Left colon (tissue), 2 donors: ENCODE results near the gene SCN5A. TPM values are rescaled to one million over a fixed set of nuclear protein-coding genes. Genes with fewer than 3 reads are reported as not detected.

Source experiments
- ATAC-seq: fragments of 200-7000 bp; cut with Tn5 transposase; one replicate; pipeline ENCODE4 v1.9.1; 2020; ENCODE audit warnings: mild to moderate bottlenecking, moderate library complexity
- DNase-seq, 2 donors: peaks; one replicate each; pipeline ENCODE4 v3.0.0-alpha.2; 2020
- intact Hi-C, 2 donors: fragments of 100-400 bp; cut with DNase I in 1 of 2; cut with micrococcal nuclease in 1 of 2; formaldehyde crosslinking; loops; one replicate each; pipeline versions ENCODE4 v1.11.2 to v1.14.0; 2022; cut with DNase I, micrococcal nuclease
- total RNA-seq, 2 donors: library from RNA; stranded (reverse); fragmentation: NEBNext Ultra II Directional; extraction: Animal tissue kit (Norgen Biotek cat#: 25700); gene quantifications; one replicate each; pipeline ENCODE4 v1.2.1, GENCODE V29; 2021
- donor health status: DM: no; HTN: no; CAD: no.
- donor health status: DM: yes; HTN: yes; CAD: no.

SCN5A gene
- total RNA-seq, 2 donors from 2014 or later = 0.43 to 0.47 TPM

DNA sequence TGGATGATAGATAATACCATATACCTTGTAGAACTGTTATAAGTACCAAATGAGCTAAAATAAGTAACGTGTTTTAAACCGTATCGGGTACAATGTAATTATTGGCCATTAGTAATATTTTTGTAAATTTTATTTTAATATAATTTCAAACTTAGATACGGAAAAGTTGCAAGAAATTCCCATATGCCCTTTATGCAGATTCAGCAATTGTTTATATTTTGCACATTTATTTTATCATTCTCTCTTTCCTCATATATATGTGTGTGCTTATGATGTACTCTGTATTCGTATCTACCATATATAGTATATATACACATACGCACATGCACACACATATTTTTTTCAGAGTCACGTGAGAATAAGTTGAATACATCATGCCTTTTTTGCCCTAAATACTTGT lies 114.9 kb downstream of the SCN5A start:
- no peak for ATAC-seq
- no peak for DNase-seq
- intact Hi-C loops = no loop called here

DNA sequence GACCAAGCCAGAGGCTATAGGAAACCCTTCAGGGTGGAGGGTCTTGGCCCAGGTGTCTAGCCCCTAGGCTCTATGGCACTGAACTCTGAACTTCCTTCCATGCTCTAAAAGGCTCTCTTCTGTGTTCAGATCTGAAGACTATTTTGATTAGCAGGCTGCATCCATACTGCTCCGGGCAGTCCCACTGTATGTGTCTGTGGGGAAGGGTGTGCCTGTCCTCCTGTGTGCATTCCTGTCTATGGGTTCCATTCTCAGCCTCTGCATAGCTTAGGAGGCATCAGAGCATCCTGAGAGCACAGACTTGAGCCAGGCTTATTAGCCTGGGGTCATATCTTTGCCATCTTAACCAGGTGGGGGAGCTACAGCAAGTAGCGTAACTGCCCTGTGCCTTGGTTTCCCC lies 115.3 kb downstream of the SCN5A start:
- intact Hi-C loops = no loop called here
- DNase-seq (no peak), ATAC-seq (no peak)

- ATAC-seq (no peak), DNase-seq (no peak)
- intact Hi-C loops = no loop called here
These were observed 116.1 kb downstream of the SCN5A start for GRCh38 chr3:38533285-38533976.

GRCh38 chr3:38532529-38532928 lies 117.0 kb downstream of the SCN5A start:
- intact Hi-C loops = no loop called here
- DNase-seq (no peak), ATAC-seq (no peak)

- DNase-seq (no peak), ATAC-seq (no peak)
- intact Hi-C loops = loop anchor here in 1 of 2 donors (10.0 kb wide), 1 partner anchor 126 kb away; no protein-coding TSS in a partner anchor
These were observed 121.0 kb downstream of the SCN5A start for GRCh38 chr3:38528457-38528856.

GRCh38 chr3:38526792-38527191 lies 122.7 kb downstream of the SCN5A start:
- DNase-seq (no peak), ATAC-seq (no peak)
- intact Hi-C loops = loop anchor here in 1 of 2 donors (10.0 kb wide), 1 partner anchor 128 kb away; no protein-coding TSS in a partner anchor

GRCh38 chr3:38524141-38524739 lies 125.2 kb downstream of the SCN5A start:
- ATAC-seq (no peak), DNase-seq (no peak)
- intact Hi-C loops = loop anchor here (5.0 to 10.0 kb wide), 2 partner anchors 128 to 131 kb away; no protein-coding TSS in a partner anchor

DNA sequence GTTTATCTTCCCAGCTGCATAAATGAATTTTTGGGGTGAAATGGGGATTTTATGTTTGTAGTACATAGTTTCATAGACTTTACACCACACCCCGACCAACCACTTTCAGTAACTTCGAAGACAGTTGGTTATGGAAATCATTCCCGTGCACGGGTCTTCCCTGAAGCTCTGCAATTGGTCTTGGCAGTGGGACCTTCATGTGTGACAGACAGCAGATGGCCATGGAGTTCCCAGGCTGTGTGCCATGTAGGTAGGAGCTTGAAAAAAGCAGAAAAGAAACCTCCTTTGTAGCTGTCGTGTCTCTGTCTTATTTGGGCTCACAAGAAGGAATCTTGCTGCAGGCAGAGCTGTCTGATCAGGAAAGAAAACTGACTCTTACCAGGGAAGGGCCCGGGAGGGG lies 127.5 kb downstream of the SCN5A start:
- intact Hi-C loops = loop anchor here (5.0 to 10.0 kb wide), 2 partner anchors 130 to 133 kb away; no protein-coding TSS in a partner anchor
- DNase-seq (no peak), ATAC-seq (no peak)

GRCh38 chr3:38521391-38521987 lies 128.0 kb downstream of the SCN5A start:
- DNase-seq = peak in 1 of 2 donors; percentile 66
- peak; percentile 57 for ATAC-seq
- intact Hi-C loops = loop anchor here (5.0 to 10.0 kb wide), 2 partner anchors 131 to 133 kb away; no protein-coding TSS in a partner anchor

DNA sequence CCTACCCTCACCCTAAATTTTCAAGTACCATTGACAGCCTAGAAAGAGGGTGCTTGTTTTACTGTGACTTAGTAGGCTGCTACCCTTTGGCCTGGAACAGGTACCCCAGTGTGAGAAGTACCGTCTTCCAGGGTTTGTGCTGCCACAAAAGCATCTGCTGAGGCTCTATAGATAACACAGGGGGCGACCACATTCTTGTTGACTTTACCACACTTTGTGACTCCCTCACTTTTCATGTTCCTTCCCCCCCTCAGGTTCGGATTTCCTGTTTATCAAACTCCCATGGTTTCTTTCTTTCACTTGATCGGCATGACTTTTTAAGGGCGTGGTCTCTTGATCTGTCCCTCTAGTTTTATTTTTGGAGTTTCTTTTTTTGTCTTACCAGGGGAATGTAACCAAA lies 129.8 kb downstream of the SCN5A start:
- DNase-seq (no peak), ATAC-seq (no peak)
- intact Hi-C loops = loop anchor here (5.0 to 10.0 kb wide), 2 partner anchors 133 to 135 kb away; no protein-coding TSS in a partner anchor

DNA sequence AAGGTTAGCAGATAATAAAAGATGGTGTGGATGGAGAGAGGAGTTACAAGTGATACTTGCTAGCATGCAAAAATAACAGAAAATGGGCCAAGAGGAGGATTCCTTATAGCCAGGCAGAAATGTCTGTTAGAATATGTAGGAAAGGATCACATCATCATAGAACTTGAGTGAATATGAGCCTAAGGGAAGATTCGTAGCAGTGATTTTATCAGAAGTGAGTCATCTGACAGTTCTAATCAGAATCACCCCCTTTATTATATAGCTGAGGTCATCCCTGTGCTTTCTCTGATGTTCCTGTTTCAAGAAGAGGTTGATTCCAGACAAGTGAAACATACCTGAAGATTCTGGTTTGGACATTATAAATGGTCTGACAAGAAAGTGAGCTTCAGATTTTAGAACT lies 130.5 kb downstream of the SCN5A start:
- no peak for ATAC-seq
- intact Hi-C loops = no loop called here
- DNase-seq = no peak

DNA sequence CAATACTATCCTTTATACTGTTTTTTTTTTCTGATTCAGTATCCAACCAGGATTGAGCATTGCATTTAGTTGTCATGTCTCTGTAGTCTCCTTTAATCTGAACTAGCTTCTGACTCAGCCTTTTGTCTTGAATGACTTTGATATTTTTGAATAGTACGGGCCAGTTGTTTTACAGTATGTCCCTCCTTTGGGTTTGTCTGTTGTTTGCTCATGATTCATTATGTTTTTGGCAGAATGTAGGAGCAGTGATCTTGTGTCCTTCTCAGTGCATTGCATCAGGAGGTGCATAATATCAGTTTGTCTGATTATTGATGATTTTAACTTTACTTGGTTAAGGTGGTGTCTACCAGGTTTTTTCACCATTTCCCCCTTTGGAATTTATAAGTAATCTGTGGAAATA lies 132.8 kb downstream of the SCN5A start:
- no peak for ATAC-seq
- intact Hi-C loops = no loop called here

DNA sequence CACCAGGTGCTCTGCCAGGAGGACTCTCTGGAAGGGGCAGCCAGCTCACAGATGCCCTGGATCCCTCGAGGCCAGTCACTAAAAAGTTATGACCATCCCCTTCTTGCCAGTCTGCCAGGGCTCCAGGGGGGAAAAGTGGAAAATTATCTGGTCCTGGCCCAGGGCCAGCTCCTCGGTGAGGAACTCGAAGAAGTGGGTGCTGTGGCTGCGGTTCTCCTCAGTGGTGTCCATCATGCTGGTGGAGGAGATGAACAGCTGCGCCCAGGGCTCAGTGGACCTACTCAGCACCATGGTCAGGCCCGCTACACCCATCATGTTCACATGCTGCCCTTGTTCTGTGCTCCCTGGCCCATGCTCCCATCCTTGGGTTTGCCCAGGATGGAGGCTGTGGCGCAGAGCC lies 134.1 kb downstream of the SCN5A start:
- intact Hi-C loops = no loop called here
- DNase-seq = no peak
- ATAC-seq = no peak

More for the DNA sequence above, 132.8 kb downstream of the SCN5A start:
- DNase-seq = no peak

- ATAC-seq = no peak
These were observed 137.9 kb downstream of the SCN5A start for GRCh38 chr3:38511546-38511945.

DNA sequence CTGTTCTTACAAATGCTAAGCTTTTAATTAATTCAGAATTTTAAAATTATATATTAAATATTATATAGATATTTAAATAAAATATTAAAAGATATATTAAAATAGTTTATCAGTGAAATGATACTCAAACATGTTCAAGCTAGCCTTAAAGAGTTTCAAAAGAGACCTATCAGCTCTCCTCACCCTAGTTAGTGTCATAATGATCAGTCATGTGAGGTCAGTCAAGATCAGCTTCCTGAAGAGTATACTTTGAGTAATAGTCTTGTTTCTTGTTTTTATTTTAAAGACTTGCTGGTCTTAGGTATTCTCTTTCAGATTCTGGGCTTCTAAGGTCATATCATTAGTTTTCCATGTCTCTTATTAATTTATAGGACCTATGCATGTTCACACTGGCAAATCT lies 138.9 kb downstream of the SCN5A start:
- intact Hi-C loops = no loop called here
- DNase-seq = no peak
- ATAC-seq = no peak

More at GRCh38 chr3:38511546-38511945, 137.9 kb downstream of the SCN5A start:
- DNase-seq = no peak
- intact Hi-C loops = no loop called here

GRCh38 chr3:38509732-38510131 lies 139.8 kb downstream of the SCN5A start:
- no peak for DNase-seq
- no peak for ATAC-seq
- intact Hi-C loops = no loop called here

GRCh38 chr3:38507120-38507519 lies 142.4 kb downstream of the SCN5A start:
- DNase-seq = no peak
- intact Hi-C loops = no loop called here
- no peak for ATAC-seq

GRCh38 chr3:38500688-38501417 lies 148.6 kb downstream of the SCN5A start:
- ATAC-seq (no peak), DNase-seq (no peak)
- intact Hi-C loops = no loop called here
